Aorta (tissue), 5 donors: Measurements from ENCODE around the gene ASS1. TPM values are rescaled to one million over a fixed set of nuclear protein-coding genes. Genes with fewer than 3 reads are reported as not detected.

ENCODE experiments used
- ATAC-seq: fragments of 200-7000 bp; cut with Tn5 transposase; one replicate; pipeline ENCODE4 v1.9.1; 2022; ENCODE audit warnings: moderate library complexity; ENCODE audit not compliant: low FRiP score
- DNase-seq, 2 donors: peaks; one replicate each; pipeline ENCODE4 v3.0.0-alpha.2; 2020
- H3K27ac ChIP-seq, 2 donors: one replicate each; pipeline ENCODE4 v1.5.1; 2013; ENCODE audit warnings: low read length in 2 of 2, mild to moderate bottlenecking in 2 of 2, moderate library complexity in 2 of 2, control low read depth in 1 of 2, inconsistent platforms in 1 of 2, low read depth in 1 of 2
- H3K27me3 ChIP-seq, 2 donors: one replicate each; pipeline ENCODE4 v1.6.1; 2013; ENCODE audit warnings: control low read depth in 1 of 2, low read length in 1 of 2, mild to moderate bottlenecking in 1 of 2, moderate library complexity in 1 of 2; ENCODE audit not compliant: insufficient read depth in 2 of 2, control insufficient read depth in 1 of 2
- H3K36me3 ChIP-seq, 2 donors: one replicate each; pipeline ENCODE4 v1.6.1; 2013; ENCODE audit warnings: control low read depth in 1 of 2, low read length in 1 of 2, mild to moderate bottlenecking in 1 of 2; ENCODE audit not compliant: insufficient read depth in 2 of 2, control insufficient read depth in 1 of 2
- H3K4me1 ChIP-seq, 2 donors: one replicate each; pipeline ENCODE4 v1.6.1; 2013; ENCODE audit warnings: low read length in 2 of 2, control low read depth in 1 of 2, mild to moderate bottlenecking in 1 of 2, moderate library complexity in 1 of 2; ENCODE audit not compliant: insufficient read depth in 2 of 2, control insufficient read depth in 1 of 2
- H3K4me3 ChIP-seq, 2 donors: one replicate each; pipeline ENCODE4 v1.5.1; 2013; ENCODE audit warnings: low read length in 2 of 2, control low read depth in 1 of 2, mild to moderate bottlenecking in 1 of 2
- H3K9me3 ChIP-seq: one replicate; pipeline ENCODE4 v1.6.1; 2013; ENCODE audit warnings: mild to moderate bottlenecking, low read length; ENCODE audit not compliant: control insufficient read depth
- WGBS, 2 donors: extraction: QIAGEN DNeasy Blood & Tissue Kit; methylation state at CpG; one replicate each; pipeline ENCODE4 v1.1.7; 2013; 5-methylcytosine and 5-hydroxymethylcytosine counted together
- intact Hi-C, 2 donors: fragments of 100-400 bp; cut with DNase I; formaldehyde crosslinking; loops; one replicate each; pipeline versions ENCODE4 v1.14.2 to v1.15.0; 2022
- polyA plus RNA-seq, 2 donors: library from polyadenylated mRNA; stranded (reverse); fragments of 200-250 nt; gene quantifications; one replicate each; pipeline ENCODE4 v1.2.3, GENCODE V29; 2013
- total RNA-seq, 2 donors: library from RNA; stranded (reverse); fragmentation: NEBNext Ultra II Directional; extraction: Animal tissue kit (Norgen Biotek cat#: 25700); gene quantifications; one replicate each; pipeline ENCODE4 v1.2.1, GENCODE V29; 2021
- donor health status: healthy with polysubstance abuse.
- donor health status: Bipolar disorder and iron deficiency.
- donor health status: DM: no; HTN: no; CAD: no.
- donor health status: DM: no; HTN: no; CAD: no.
- donor health status: DM: yes; HTN: yes; CAD: no.

ASS1 gene
- total and polyA plus RNA-seq, 4 donors, result 52.0 to 99.0 (median 78.5) TPM

DNA sequence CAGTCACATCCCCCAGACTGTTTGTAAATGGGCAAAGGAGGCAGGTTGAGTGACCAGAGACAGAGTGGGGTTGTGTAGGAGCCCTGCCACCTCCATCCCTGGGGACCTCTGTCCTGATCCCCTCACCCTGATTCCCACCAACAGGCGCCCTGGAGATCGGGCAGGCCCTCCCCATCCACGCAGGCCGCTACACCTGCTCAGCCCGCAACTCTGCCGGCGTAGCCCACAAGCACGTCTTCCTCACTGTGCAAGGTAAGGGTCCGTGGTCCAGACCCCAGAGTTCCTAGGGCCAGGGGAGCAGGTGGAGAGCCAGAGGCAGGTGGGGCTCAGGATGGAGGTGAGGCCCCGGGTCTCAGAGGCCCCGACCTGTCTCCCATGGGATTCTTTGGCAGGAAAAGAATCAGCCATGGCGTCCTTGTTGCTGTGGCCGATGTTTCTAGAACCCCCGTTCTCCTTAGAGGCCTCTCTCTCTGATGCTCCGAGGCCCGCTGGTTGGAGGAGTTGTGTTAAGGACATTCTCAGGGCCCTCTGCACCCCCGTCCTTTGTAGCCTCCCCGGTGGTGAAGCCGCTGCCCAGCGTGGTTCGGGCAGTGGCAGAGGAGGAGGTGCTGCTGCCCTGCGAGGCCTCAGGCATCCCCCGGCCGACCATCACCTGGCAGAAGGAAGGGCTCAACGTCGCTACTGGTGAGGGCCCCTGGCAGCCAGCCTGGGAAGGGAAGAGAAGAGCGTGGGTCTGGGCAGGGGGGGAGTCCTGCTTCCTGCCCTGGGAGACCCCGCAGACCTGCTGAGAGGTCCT is 41.9 kb upstream of the ASS1 start:
- Histone ChIP-seq H3K36me3 (no peaks in the 10 kb centered on the region), H3K27me3 (no peaks in the 10 kb centered on the region), H3K4me3 (no peak overlapping the region), H3K27ac (no peak overlapping the region), H3K9me3 (no peaks in the 10 kb centered on the region), H3K4me1 (no peaks in the 10 kb centered on the region)
- DNase-seq, result no peak
- intact Hi-C loops, result no loop called here
- peak; percentile 16 for ATAC-seq
- 84 to 86% methylated on average over 28 of the region's 28 CpGs for WGBS, 2 donors

DNA sequence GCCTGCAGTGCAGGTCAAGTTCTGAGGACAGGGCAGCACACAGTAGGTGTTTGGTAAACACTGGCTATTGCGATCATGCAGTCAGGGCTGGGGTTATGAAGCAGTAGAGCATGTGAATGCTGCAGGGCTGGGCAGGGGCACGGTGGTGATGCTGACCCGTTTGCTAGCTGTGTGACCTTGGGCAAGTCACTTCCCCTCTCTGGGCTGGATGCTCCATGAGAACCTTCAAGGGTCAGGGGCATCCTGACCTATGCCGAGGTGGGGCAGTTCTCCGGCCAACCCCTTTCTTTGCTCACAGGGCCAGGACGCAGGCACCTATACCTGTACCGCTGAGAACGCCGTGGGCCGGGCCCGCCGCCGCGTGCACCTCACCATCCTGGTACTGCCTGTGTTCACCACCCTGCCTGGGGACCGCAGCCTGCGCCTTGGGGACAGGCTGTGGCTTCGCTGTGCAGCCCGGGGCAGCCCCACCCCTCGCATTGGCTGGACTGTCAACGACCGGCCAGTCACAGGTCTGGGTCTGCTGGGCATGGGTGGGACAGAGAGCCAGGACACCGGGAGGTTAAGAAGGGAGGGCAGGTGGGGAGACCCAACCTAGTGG is 39.0 kb upstream of the ASS1 start:
- Histone ChIP-seq H3K36me3 (no peaks in the 10 kb centered on the region), H3K4me1 (no peaks in the 10 kb centered on the region), H3K9me3 (peaks cover 1% of the 10 kb centered on the region), H3K27ac (no peak overlapping the region), H3K27me3 (no peaks in the 10 kb centered on the region), H3K4me3 (no peak overlapping the region)
- ATAC-seq (no peak), DNase-seq (no peak)
- 93 to 94% methylated on average over 22 of the region's 22 CpGs for WGBS, 2 donors
- intact Hi-C loops, result no loop called here

DNA sequence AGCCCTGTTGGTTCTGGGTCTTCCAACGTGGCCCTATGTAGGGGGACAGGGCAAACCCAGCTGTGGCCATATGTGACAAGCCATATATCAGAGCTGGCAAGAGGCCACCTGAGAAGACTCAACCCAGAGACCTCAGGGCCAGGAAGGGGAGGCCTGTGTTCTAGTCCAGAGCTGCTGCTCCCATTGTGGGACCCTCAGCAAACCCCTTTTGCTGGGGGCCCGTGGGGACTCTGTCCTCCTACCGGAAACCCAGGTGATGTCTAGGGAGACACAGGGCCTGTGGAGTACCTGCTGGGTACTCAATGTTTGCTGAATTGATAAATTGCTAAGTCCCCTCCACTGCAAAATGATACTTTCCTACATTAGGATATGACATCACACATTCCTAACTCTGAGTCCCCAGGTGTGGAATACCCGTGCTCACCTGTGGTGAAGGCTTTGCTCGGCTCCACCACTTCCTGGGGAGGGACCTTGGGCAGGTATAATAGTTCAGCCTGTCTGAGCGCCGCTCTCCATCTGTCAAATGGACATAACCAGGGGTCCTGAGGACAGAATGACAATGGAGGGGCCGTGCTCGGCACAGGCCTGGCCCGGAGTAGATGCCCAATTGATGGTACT is 38.4 kb upstream of the ASS1 start:
- WGBS, 2 donors, result 89 to 90% methylated on average over 10 of the region's 10 CpGs
- intact Hi-C loops, result no loop called here
- Histone ChIP-seq H3K27ac (no peak overlapping the region), H3K4me1 (no peaks in the 10 kb centered on the region), H3K4me3 (no peak overlapping the region), H3K27me3 (no peaks in the 10 kb centered on the region), H3K9me3 (peaks cover 1% of the 10 kb centered on the region), H3K36me3 (no peaks in the 10 kb centered on the region)
- DNase-seq, result no peak
- ATAC-seq, result no peak

DNA sequence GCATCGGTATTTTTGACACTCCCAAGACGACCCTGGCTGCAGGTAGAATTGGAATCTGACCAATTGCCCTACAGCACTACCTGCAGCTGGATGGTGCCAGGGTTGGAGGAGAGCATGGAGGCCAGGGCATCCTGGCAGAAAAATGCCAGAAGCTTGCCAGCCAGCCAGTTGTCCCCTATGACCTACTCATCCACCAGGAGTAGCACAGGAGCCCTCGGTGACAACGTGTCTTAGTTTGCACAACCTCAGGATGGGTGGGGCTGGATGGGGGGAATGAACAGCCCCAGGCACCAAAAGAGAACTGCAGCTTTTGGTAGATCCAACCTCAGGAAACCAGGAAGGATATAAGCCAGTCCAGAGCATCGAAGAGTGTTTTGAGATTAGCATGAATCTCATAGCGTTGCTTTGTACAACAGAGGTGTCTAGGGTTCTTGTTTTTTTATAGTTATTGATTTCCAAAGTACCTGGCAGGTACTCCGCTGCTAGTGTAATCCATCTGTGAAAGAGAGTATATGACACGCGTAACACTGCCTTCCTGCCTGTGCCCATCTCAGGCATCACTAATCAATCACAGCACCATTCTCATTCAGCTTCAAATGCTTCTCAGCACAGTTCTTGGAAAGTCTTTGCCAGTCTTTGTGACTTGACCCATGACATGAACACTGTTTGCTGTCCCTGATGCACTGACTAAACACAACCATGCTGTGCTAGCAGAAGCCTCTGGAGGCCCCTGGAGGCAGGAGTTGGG is 36.7 kb upstream of the ASS1 start:
- intact Hi-C loops, result no loop called here
- Histone ChIP-seq H3K27ac (no peak overlapping the region), H3K4me3 (no peak overlapping the region), H3K9me3 (peaks cover 1% of the 10 kb centered on the region), H3K4me1 (no peaks in the 10 kb centered on the region), H3K36me3 (no peaks in the 10 kb centered on the region), H3K27me3 (no peaks in the 10 kb centered on the region)
- DNase-seq (no peak), ATAC-seq (no peak)
- 87 to 93% methylated on average over 9 of the region's 9 CpGs for WGBS, 2 donors

DNA sequence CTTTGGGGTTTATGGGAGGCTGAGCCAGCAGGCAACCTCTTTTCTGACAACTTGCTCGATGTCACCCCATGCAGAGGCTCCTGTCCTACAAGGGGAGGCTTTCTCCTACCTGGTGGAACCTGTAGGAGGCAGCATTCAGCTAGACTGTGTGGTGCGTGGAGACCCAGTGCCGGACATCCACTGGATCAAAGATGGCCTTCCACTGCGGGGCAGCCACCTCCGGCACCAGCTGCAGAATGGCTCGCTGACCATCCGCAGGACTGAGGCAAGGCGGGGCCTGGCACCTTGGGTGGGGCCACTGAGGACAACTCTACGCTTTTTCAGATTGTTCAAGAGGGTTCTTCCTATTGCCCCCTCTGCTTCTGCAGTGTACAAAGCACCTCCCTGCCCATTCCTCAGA is 36.1 kb upstream of the ASS1 start:
- Histone ChIP-seq H3K4me3 (no peak overlapping the region), H3K27me3 (no peaks in the 10 kb centered on the region), H3K27ac (no peak overlapping the region), H3K36me3 (no peaks in the 10 kb centered on the region), H3K9me3 (peaks cover 1% of the 10 kb centered on the region), H3K4me1 (no peaks in the 10 kb centered on the region)
- ATAC-seq (no peak), DNase-seq (no peak)
- intact Hi-C loops, result no loop called here
- WGBS, 2 donors, result 87 to 91% methylated on average over 9 of the region's 9 CpGs

DNA sequence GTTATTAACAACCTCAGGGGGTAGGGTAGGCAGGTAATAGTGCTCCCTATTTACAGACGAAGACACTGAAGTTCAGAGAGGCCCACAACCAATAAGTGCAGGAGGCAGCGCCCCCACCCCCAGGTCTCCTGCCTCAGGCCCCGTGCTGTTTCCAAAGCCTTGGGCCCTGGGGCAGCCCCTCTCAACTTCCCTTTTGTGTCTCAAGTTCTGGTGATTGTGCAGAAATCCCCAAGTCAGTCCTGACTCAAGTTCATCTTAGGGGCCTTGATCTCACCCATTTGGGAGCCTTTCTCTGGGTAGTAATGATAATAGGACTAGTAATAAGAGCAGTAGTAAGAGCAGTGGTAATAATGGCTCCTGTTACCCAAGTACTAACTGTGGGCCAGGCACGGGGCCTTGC is 35.5 kb upstream of the ASS1 start:
- Histone ChIP-seq H3K36me3 (no peaks in the 10 kb centered on the region), H3K4me1 (no peaks in the 10 kb centered on the region), H3K27me3 (no peaks in the 10 kb centered on the region), H3K9me3 (peaks cover 1% of the 10 kb centered on the region), H3K4me3 (no peak overlapping the region), H3K27ac (no peak overlapping the region)
- DNase-seq (no peak), ATAC-seq (no peak)
- 67 to 83% methylated on average over 4 of the region's 4 CpGs for WGBS, 2 donors
- intact Hi-C loops, result no loop called here

DNA sequence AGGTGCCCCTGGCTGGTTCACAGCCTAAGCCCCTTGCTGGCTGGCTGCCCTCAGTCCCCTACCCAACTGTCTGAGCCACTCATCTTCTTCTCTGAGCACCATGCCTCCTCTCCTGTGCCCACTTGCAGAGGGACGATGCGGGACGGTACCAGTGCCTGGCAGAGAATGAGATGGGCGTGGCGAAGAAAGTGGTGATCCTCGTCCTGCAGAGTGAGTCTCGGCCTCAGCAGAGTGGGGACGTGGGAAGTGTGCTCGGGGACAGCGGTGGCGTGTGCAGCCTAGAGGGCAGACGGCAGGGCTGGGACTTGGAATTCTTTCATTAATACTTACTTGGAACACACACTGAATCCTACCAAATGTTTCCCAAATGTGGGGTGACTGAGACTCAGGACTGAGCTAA is 34.3 kb upstream of the ASS1 start:
- ATAC-seq (no peak), DNase-seq (no peak)
- H3K9me3 ChIP-seq, result peaks cover 1% of the 10 kb centered on the region
- H3K27ac ChIP-seq, result no peak overlapping the region
- no peaks in the 10 kb centered on the region for H3K4me1 ChIP-seq
- H3K4me3 ChIP-seq, result no peak overlapping the region
- WGBS, 2 donors, result 56 to 71% methylated on average over 12 of the region's 12 CpGs
- H3K36me3 ChIP-seq, result no peaks in the 10 kb centered on the region
- no peaks in the 10 kb centered on the region for H3K27me3 ChIP-seq
- intact Hi-C loops, result no loop called here

DNA sequence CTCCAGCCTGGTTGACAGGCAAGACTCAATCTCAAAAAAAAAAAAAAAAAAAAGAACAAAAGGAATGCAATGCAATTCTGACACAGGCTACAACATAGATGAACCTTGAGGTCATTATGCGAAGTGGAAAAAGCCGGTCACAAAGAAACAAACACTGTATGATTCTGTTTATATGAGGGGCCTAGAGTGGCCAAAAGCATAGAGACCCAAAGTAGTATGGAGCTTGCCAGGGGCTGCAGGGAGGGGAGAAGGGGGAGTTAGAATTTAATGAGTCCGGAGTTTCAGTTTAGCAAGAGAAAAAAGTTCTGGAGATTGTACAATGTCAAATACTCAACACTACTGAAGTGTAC is 33.2 kb upstream of the ASS1 start:
- Histone ChIP-seq H3K27me3 (no peaks in the 10 kb centered on the region), H3K27ac (no peak overlapping the region), H3K36me3 (no peaks in the 10 kb centered on the region), H3K4me3 (no peak overlapping the region), H3K4me1 (no peaks in the 10 kb centered on the region), H3K9me3 (peaks cover 1% of the 10 kb centered on the region)
- ATAC-seq (no peak), DNase-seq (no peak)
- intact Hi-C loops, result no loop called here
- 66% methylated on average over 3 of the region's 3 CpGs for WGBS, 2 donors
